ENCODE measurements around the gene TIAM1.

DNA sequence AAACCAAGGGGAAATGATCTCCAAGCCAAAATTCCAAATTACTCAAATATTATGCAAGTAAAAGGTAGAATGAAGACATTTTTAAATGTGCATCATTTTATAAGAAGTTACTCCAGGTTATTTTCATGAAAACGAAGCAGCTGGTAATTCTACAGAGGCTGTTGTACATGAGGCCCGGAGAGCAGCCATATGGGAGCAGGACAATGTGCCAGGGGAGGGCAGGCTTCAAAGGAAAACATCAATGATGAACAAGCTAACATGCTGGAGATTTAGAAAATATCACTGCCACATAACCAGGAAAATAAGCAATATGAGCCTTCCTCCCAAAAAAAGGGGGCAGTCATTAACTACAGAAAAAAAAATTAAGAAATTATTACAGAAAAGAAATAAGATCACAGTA is 109.1 kb downstream of the TIAM1 start:
- TF ChIP-seq, protein P1, sequence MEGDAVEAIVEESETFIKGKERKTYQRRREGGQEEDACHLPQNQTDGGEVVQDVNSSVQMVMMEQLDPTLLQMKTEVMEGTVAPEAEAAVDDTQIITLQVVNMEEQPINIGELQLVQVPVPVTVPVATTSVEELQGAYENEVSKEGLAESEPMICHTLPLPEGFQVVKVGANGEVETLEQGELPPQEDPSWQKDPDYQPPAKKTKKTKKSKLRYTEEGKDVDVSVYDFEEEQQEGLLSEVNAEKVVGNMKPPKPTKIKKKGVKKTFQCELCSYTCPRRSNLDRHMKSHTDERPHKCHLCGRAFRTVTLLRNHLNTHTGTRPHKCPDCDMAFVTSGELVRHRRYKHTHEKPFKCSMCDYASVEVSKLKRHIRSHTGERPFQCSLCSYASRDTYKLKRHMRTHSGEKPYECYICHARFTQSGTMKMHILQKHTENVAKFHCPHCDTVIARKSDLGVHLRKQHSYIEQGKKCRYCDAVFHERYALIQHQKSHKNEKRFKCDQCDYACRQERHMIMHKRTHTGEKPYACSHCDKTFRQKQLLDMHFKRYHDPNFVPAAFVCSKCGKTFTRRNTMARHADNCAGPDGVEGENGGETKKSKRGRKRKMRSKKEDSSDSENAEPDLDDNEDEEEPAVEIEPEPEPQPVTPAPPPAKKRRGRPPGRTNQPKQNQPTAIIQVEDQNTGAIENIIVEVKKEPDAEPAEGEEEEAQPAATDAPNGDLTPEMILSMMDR (IDR thresholded peaks at IDR 0.05) = no peak
- TF ChIP-seq CEBPB (IDR thresholded peaks at IDR 0.05) = no peak
- TF ChIP-seq, protein P2, sequence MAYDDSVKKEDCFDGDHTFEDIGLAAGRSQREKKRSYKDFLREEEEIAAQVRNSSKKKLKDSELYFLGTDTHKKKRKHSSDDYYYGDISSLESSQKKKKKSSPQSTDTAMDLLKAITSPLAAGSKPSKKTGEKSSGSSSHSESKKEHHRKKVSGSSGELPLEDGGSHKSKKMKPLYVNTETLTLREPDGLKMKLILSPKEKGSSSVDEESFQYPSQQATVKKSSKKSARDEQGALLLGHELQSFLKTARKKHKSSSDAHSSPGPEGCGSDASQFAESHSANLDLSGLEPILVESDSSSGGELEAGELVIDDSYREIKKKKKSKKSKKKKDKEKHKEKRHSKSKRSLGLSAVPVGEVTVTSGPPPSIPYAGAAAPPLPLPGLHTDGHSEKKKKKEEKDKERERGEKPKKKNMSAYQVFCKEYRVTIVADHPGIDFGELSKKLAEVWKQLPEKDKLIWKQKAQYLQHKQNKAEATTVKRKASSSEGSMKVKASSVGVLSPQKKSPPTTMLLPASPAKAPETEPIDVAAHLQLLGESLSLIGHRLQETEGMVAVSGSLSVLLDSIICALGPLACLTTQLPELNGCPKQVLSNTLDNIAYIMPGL (CRISPR knock-in tag; IDR thresholded peaks at IDR 0.05; ENCODE audit: borderline replicate concordance) = no peak
